HG02943 (cell line): Measurements from ENCODE around the gene LENEP.

Experiments
- ATAC-seq: cut with Tn5 transposase; IDR thresholded peaks from one replicate; pipeline ENCODE4 v1.9.1; 2021; ENCODE audit warnings: mild to moderate bottlenecking, low read depth, moderate library complexity; ENCODE audit not compliant: unreplicated experiment

Gene LENEP

GRCh38 chr1:155043301-155043702 is 49.9 kb downstream of the LENEP start:
- no peak for ATAC-seq

GRCh38 chr1:155043793-155044192 is 50.4 kb downstream of the LENEP start:
- ATAC-seq, result no peak
